H1 (cell line): ENCODE results near the gene PRDM2. TPM values are rescaled to one million over a fixed set of nuclear protein-coding genes. Genes with fewer than 3 reads are reported as not detected.

Source experiments
- CTCF ChIA-PET: fragments of 300-600 bp; sonication (Branson Sonifier 250); formaldehyde crosslinking; loops from one replicate; lab custom pipeline; 2021; ENCODE audit not compliant: partially characterized antibody; lab: Charles Lee
- POLR2A ChIA-PET: fragments of 300-600 bp; sonication (Branson Sonifier 250); formaldehyde crosslinking; loops from one replicate; lab custom pipeline; 2021; ENCODE audit warnings: inconsistent platforms; ENCODE audit not compliant: partially characterized antibody; lab: Charles Lee
- DNase-seq, 2 experiments: peaks; one replicate each; pipeline versions ENCODE4 v3.0.0 to v3.0.0-alpha.2; 2010 to 2022; ENCODE audit warnings: low spot score in 2 of 2, low read depth in 1 of 2, mixed read lengths in 1 of 2
- FAIRE-seq: peaks from 2 replicates; lab custom pipeline; 2011; peaks lifted over from hg19 to GRCh38; lab: Jason Lieb, UNC
- H2AFZ ChIP-seq: 2 replicates; pipeline ENCODE4 v1.8.1; 2012; ENCODE audit warnings: low read length, inconsistent platforms
- H2AK5ac ChIP-seq: 2 replicates; pipeline ENCODE4 v1.6.1; 2013; ENCODE audit warnings: low read depth, low read length
- H2BK120ac ChIP-seq: replicated peaks from 2 replicates; pipeline ENCODE3; 2013; ENCODE audit warnings: low read depth, low read length, inconsistent platforms
- H2BK12ac ChIP-seq: 2 replicates; pipeline ENCODE4 v1.6.1; 2013; ENCODE audit warnings: low read depth, low read length
- H2BK15ac ChIP-seq: 2 replicates; pipeline ENCODE4 v1.6.1; 2013; ENCODE audit warnings: low read length
- H2BK20ac ChIP-seq: 2 replicates; pipeline ENCODE4 v1.6.1; 2013; ENCODE audit warnings: low read length
- H2BK5ac ChIP-seq: 2 replicates; pipeline ENCODE4 v1.6.1; 2013; ENCODE audit warnings: low read depth, low read length
- H3K14ac ChIP-seq: 2 replicates; pipeline ENCODE4 v1.6.1; 2013; ENCODE audit warnings: inconsistent platforms; ENCODE audit not compliant: insufficient read length
- H3K18ac ChIP-seq: 2 replicates; pipeline ENCODE4 v1.6.1; 2013; ENCODE audit warnings: low read length; ENCODE audit errors: extremely low read depth
- H3K23ac ChIP-seq: 2 replicates; pipeline ENCODE4 v1.6.1; 2013; ENCODE audit warnings: inconsistent platforms; ENCODE audit not compliant: insufficient read length
- H3K23me2 ChIP-seq: 2 replicates; pipeline ENCODE4 v1.6.1; 2013; ENCODE audit warnings: low read depth, low read length
- H3K27ac ChIP-seq: 2 replicates; pipeline ENCODE4 v1.6.1; 2011; ENCODE audit warnings: low read depth, low read length, inconsistent platforms
- H3K27me3 ChIP-seq, 4 experiments: replicated peaks in 1 of 4; 1 replicate in 1 of 4; 2 replicates in 3 of 4; pipeline versions ENCODE4 v1.6.1 to v1.8.1; 2011 to 2013; ENCODE audit warnings: low read length in 3 of 4, mild to moderate bottlenecking in 3 of 4, inconsistent platforms in 2 of 4, mixed read lengths in 2 of 4, moderate library complexity in 1 of 4; ENCODE audit not compliant: control insufficient read depth in 3 of 4, insufficient read depth in 3 of 4; ENCODE audit errors: extremely low read depth in 1 of 4
- H3K36me3 ChIP-seq, 4 experiments: 2 replicates each; pipeline versions ENCODE4 v1.6.1 to v1.8.1; 2011 to 2013; ENCODE audit warnings: mild to moderate bottlenecking in 4 of 4, low read length in 3 of 4, moderate library complexity in 2 of 4, control low read depth in 1 of 4, inconsistent platforms in 1 of 4; ENCODE audit not compliant: insufficient read depth in 4 of 4, control insufficient read depth in 2 of 4
- H3K4ac ChIP-seq: replicated peaks from 2 replicates; pipeline ENCODE3; 2013; ENCODE audit warnings: low read length, low read depth, mixed read lengths, inconsistent platforms; ENCODE audit not compliant: insufficient read length
- H3K4me1 ChIP-seq, 4 experiments: replicated peaks in 1 of 4; 1 replicate in 1 of 4; 2 replicates in 3 of 4; pipeline versions ENCODE4 v1.6.1 to v1.8.1; 2011 to 2013; ENCODE audit warnings: low read length in 3 of 4, inconsistent platforms in 2 of 4, mixed read lengths in 1 of 4; ENCODE audit not compliant: insufficient read depth in 4 of 4, control insufficient read depth in 3 of 4
- H3K4me2 ChIP-seq, 2 experiments: 2 replicates each; pipeline versions ENCODE4 v1.6.1 to v1.8.1; 2011 to 2013; ENCODE audit warnings: low read depth in 2 of 2, low read length in 2 of 2, control low read depth in 1 of 2, inconsistent platforms in 1 of 2, mild to moderate bottlenecking in 1 of 2; ENCODE audit not compliant: insufficient read depth in 1 of 2
- H3K4me3 ChIP-seq, 4 experiments: fragments of 200-600, 300-600 bp in 1 of 4; sonication (generic), shearing (Covaris generic), sonication (Bioruptor Twin) in 1 of 4; 2 replicates each; pipeline versions ENCODE4 v1.5.1 to v1.8.1; 2011 to 2016; ENCODE audit warnings: low read length in 4 of 4, low read depth in 3 of 4, control low read depth in 2 of 4, inconsistent platforms in 2 of 4, mild to moderate bottlenecking in 2 of 4, mixed read lengths in 1 of 4, moderate library complexity in 1 of 4; ENCODE audit not compliant: insufficient read depth in 2 of 4; ENCODE audit errors: extremely low read depth in 1 of 4
- H3K56ac ChIP-seq: replicated peaks from 2 replicates; pipeline ENCODE3; 2013; ENCODE audit warnings: low read depth, mild to moderate bottlenecking, mixed read lengths, low read length, inconsistent platforms; ENCODE audit not compliant: insufficient read length
- H3K79me1 ChIP-seq: 2 replicates; pipeline ENCODE4 v1.6.1; 2013; ENCODE audit warnings: low read depth, low read length, control low read depth
- H3K79me2 ChIP-seq, 2 experiments: 2 replicates each; pipeline versions ENCODE4 v1.6.1 to v1.8.1; 2012 to 2013; ENCODE audit warnings: low read length in 2 of 2, mild to moderate bottlenecking in 2 of 2, inconsistent platforms in 1 of 2; ENCODE audit not compliant: insufficient read depth in 2 of 2, control insufficient read depth in 1 of 2
- H3K9ac ChIP-seq, 4 experiments: replicated peaks in 1 of 4; 1 replicate in 1 of 4; 2 replicates in 3 of 4; pipeline versions ENCODE4 v1.6.1 to v1.8.1; 2011 to 2013; ENCODE audit warnings: low read depth in 3 of 4, low read length in 3 of 4, control low read depth in 2 of 4, mild to moderate bottlenecking in 2 of 4, moderate library complexity in 2 of 4, inconsistent platforms in 1 of 4; ENCODE audit errors: extremely low read depth in 1 of 4
- H3K9me3 ChIP-seq, 2 experiments: 2 replicates each; pipeline versions ENCODE4 v1.6.1 to v1.8.1; 2012 to 2013; ENCODE audit warnings: mild to moderate bottlenecking in 2 of 2, moderate library complexity in 2 of 2, control low read depth in 1 of 2, inconsistent platforms in 1 of 2, low read depth in 1 of 2, low read length in 1 of 2, mixed read lengths in 1 of 2; ENCODE audit not compliant: insufficient read depth in 2 of 2
- H4K20me1 ChIP-seq, 2 experiments: replicated peaks in 1 of 2; 2 replicates each; pipeline versions ENCODE3 to v1.8.1; 2011 to 2013; ENCODE audit warnings: inconsistent platforms in 2 of 2, low read length in 2 of 2, mild to moderate bottlenecking in 1 of 2; ENCODE audit not compliant: insufficient read depth in 2 of 2, control insufficient read depth in 1 of 2
- H4K5ac ChIP-seq: 2 replicates; pipeline ENCODE4 v1.6.1; 2013; ENCODE audit warnings: low read length, low read depth, mixed read lengths, inconsistent platforms; ENCODE audit not compliant: insufficient read length
- H4K8ac ChIP-seq: 2 replicates; pipeline ENCODE4 v1.8.0; 2013; ENCODE audit warnings: mild to moderate bottlenecking, moderate library complexity, low read length, inconsistent platforms; ENCODE audit not compliant: insufficient read depth; ENCODE audit errors: extremely low read depth
- H4K91ac ChIP-seq: replicated peaks from 2 replicates; pipeline ENCODE3; 2013; ENCODE audit warnings: low read length, mixed read lengths, inconsistent platforms; ENCODE audit not compliant: insufficient read length
- ATF3 ChIP-seq: IDR thresholded peaks from 2 replicates; pipeline ENCODE4 v1.6.1; 2011; ENCODE audit warnings: low read depth, mild to moderate bottlenecking, low read length; ENCODE audit not compliant: insufficient read depth
- BRCA1 ChIP-seq: IDR thresholded peaks from 2 replicates; pipeline ENCODE4 v1.6.1; 2012; ENCODE audit warnings: low read depth, low read length, improper control_type of control experiment
- RXRA ChIP-seq: IDR thresholded peaks from 2 replicates; pipeline ENCODE4 v1.6.1; 2011; ENCODE audit warnings: low read depth, mild to moderate bottlenecking, low read length, moderate library complexity; ENCODE audit not compliant: insufficient read depth
- SIN3A ChIP-seq, 2 experiments: IDR thresholded peaks in 1 of 2; conservative IDR thresholded peaks in 1 of 2; 2 replicates each; pipeline ENCODE4 v1.6.1; 2011 to 2012; ENCODE audit warnings: low read length in 2 of 2, improper control_type of control experiment in 1 of 2, low read depth in 1 of 2, mild to moderate bottlenecking in 1 of 2
- WGBS, 2 experiments: shearing (Covaris generic) in 1 of 2; methylation state at CpG; one replicate each; pipeline versions ENCODE4 v1.1.6 to v1.1.7; 2013 to 2015; ENCODE audit warnings: low lambda C conversion rate in 2 of 2, mixed read lengths in 2 of 2, inconsistent platforms in 1 of 2, low coverage in 1 of 2, missing lambda C conversion rate in 1 of 2; ENCODE audit not compliant: insufficient replicate concordance in 2 of 2, insufficient coverage in 1 of 2, insufficient read length in 1 of 2; ENCODE audit errors: extremely low coverage in 1 of 2, missing lambda C conversion rate in 1 of 2; 5-methylcytosine and 5-hydroxymethylcytosine counted together
- polyA plus RNA-seq, 7 experiments: library from polyadenylated mRNA; depleted of rRNA in 3 of 7; stranded (reverse) in 5 of 7; unstranded in 2 of 7; fragments of >200 nt in 5 of 7; fragments of 200-250 nt in 2 of 7; gene quantifications; 1 replicate in 5 of 7; 2 replicates in 1 of 7; 4 replicates in 1 of 7; pipeline versions ENCODE4 v1.2.1 to v1.2.3, GENCODE V29; 2011 to 2013; ENCODE audit warnings: missing spikeins in 2 of 7, mixed read lengths in 2 of 7
- total RNA-seq: library from RNA; stranded (reverse); fragmentation: NEBNext Ultra II Directional; extraction: Animal tissue kit (Norgen Biotek cat#: 25700); gene quantifications from 2 replicates; pipeline ENCODE4 v1.2.1, GENCODE V29; 2021

The PRDM2 gene
- total and polyA plus RNA-seq, 2 of the 8 experiments (the other 6 are each of a cell fraction or from before 2014, with no cell fraction given) = 5.8 to 21.2 TPM

- Histone ChIP-seq H3K4ac (no peak overlapping the region), H2BK12ac (no peak overlapping the region), H3K23ac (no peak overlapping the region), H3K18ac (no peak overlapping the region), H4K20me1 (no peaks in the 10 kb centered on the region), H3K4me3 (no peak overlapping the region), H3K56ac (no peak overlapping the region), H2BK5ac (no peak overlapping the region), H2AFZ (no peak overlapping the region), H4K8ac (no peak overlapping the region), H3K9me3 (peaks cover 0 to 8% of the 10 kb centered on the region in 2 experiments; a peak in 1 of 4 replicates), H3K14ac (no peak overlapping the region), H3K79me1 (no peaks in the 10 kb centered on the region), H2AK5ac (no peak overlapping the region), H2BK120ac (no peak overlapping the region), H3K23me2 (no peaks in the 10 kb centered on the region), H3K4me1 (no peaks in the 10 kb centered on the region), H2BK20ac (no peak overlapping the region), H4K5ac (no peak overlapping the region), H4K91ac (no peak overlapping the region), H3K9ac (no peak overlapping the region), H3K27me3 (0 out of 7 replicates have a peak, but pooled peaks cover 0 to 2% (median 0%) of the 10 kb centered on the region in 4 experiments), H3K79me2 (no peaks in the 10 kb centered on the region), H3K27ac (no peak overlapping the region), H3K36me3 (no peaks in the 10 kb centered on the region), H2BK15ac (no peak overlapping the region), H3K4me2 (no peak overlapping the region)
- FAIRE-seq = no peak
- ChIA-PET POLR2A (no interaction called here), CTCF (no interaction called here)
- DNase-seq = no peak
- no peak for TF ChIP-seq SIN3A (conservative IDR thresholded peaks at IDR 0.05 in 1 of 2, IDR thresholded peaks at IDR 0.05 in 1 of 2; ENCODE audit: low read depth in 1 of 2, low read length in 2 of 2)
- no peak for TF ChIP-seq RXRA
- TF ChIP-seq ATF3 = no peak
- no peak for TF ChIP-seq BRCA1
- WGBS, 2 experiments = 69% methylated on average over 1 of the region's 1 CpG; no CpG with 5 or more reads in 1 of the 2 experiments
Measured at GRCh38 chr1:13836631-13837030, 136.6 kb downstream of the PRDM2 start.
